ENCODE results near the gene TRPV2.

GRCh38 chr17:16407911-16408588 is 7.3 kb upstream of the TRPV2 start:
- TF ChIP-seq CTCF (IDR thresholded peaks at IDR 0.05) (no peak), POLR2A (IDR thresholded peaks at IDR 0.05) (no peak)

Data from testis (tissue), 2 donors.